ENCODE measurements around the gene CRYBA2. TPM values are rescaled to one million over a fixed set of nuclear protein-coding genes. Genes with fewer than 3 reads are reported as not detected.

CRYBA2 gene
- total and polyA plus RNA-seq, 11 donors = not detected

DNA sequence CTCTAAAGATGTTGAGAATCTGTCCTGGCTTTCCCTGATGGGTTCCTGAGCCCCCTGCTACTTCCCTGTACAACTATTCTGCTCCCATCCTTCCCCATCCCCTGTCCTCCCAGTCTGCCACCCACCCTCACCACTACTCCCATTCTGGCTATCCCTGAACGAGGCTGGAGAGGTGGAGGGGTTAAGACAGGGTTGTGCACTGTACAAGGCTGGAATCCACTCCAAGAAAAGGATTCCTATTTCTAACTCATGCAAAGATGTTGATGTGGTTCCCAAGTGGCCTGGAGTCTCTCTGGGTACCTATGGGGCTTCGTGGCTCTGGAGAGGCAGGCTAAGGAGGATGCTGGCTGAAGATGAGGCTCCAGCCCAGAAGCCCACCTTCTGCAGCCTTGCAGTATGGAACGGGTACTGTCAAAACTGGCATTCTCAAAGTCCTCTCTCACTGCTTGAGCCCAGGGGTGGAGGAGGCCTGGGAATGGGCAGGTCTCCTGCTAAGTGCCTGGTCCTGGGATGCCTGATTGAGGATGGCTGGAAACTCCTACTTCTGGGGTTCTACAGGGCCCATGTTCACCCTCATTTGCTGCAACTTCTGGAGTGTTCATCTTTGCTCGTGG is 7.0 kb downstream of the CRYBA2 start:
- Histone ChIP-seq H3K9me3 (no peaks in the 10 kb centered on the region), H3K4me1 (peaks cover 12 to 42% (median 33%) of the 10 kb centered on the region in 12 donors), H3K27me3 (peaks cover 86 to 100% (median 98%) of the 10 kb centered on the region in 9 donors), H3K4me3 (no peak overlapping the region), H3K36me3 (no peaks in the 10 kb centered on the region), H3K27ac (no peak overlapping the region)
- TF ChIP-seq POLR2A (IDR thresholded peaks at IDR 0.05) = no peak
- TF ChIP-seq, protein P1, sequence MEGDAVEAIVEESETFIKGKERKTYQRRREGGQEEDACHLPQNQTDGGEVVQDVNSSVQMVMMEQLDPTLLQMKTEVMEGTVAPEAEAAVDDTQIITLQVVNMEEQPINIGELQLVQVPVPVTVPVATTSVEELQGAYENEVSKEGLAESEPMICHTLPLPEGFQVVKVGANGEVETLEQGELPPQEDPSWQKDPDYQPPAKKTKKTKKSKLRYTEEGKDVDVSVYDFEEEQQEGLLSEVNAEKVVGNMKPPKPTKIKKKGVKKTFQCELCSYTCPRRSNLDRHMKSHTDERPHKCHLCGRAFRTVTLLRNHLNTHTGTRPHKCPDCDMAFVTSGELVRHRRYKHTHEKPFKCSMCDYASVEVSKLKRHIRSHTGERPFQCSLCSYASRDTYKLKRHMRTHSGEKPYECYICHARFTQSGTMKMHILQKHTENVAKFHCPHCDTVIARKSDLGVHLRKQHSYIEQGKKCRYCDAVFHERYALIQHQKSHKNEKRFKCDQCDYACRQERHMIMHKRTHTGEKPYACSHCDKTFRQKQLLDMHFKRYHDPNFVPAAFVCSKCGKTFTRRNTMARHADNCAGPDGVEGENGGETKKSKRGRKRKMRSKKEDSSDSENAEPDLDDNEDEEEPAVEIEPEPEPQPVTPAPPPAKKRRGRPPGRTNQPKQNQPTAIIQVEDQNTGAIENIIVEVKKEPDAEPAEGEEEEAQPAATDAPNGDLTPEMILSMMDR (IDR thresholded peaks at IDR 0.05) = no peak
- 48 to 54% (median 52%) methylated on average over 4 of the region's 4 CpGs for WGBS, 4 donors
- DNase-seq (no peak), ATAC-seq (no peak)
- intact Hi-C loops (cut with DNase I) = no loop called here

DNA sequence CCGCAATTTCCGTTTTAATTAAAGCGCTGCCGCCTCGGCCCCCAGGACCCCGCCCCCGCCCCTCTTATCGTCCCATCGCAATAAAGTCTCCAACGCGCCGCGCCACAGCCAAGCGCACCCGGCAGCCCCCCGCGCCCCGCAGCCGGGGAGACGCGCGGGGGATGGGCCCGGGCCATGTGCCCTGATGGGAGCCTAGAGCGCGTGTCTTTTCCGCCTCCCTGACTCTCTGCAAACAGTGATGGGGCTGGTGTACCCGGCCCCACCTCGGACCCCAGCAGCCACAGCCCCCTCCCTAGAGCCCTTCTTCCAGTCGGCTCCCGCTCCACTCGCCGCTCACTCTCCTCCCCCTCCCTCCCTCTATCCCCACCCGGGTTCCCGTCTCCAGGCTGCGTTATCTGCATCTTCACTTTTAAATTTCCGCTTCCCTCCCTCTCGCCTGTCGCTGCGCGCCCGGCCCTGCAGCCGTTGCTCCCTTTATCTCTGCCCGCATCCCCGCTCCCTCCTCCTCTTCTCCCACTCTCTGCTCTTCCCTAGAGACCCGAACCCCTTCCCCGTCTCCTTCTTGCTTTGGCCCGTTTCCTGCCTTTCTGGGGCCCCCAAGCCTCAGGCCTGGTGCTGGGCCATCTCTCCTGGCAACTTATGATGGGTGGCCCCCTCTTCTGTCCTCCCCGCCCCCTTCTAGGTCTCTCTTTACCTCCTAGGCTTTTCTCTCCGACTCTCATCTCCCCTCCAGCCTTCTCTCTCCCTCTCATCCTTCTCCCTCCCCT is 7.7 kb downstream of the CRYBA2 start:
- WGBS, 4 donors = 2 to 7% (median 5%) methylated on average over 31 to 49 of the region's 49 CpGs
- peaks cover 12 to 47% (median 39%) of the 10 kb centered on the region in 12 donors for H3K4me1 ChIP-seq

DNA sequence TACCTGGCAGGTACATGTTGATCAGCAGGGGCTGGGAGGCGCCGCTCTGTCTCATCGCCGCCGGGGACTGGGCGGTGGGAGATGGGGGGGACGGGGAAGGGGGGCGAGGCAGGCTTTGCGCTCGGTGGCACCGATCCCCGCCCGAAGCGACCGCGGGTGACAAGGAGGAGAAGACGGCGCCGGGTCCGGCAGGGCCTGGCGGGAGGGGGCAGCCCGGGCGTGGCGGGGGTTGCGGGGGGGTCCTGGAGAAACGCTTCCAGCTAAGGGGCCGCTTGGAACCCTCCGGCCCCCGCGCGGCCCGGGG is 8.2 kb downstream of the CRYBA2 start, which contains the start of gene FEV:
Gene FEV, minus strand, starts transcription at position 164 of the 304 bp plus-strand sequence. Its CDS starts 109 bp downstream, at position 55.
- TF ChIP-seq, protein P1 (IDR thresholded peaks at IDR 0.05) = no peak
- intact Hi-C loops (cut with DNase I) = no loop called here
- no peaks in the 10 kb centered on the region for H3K9me3 ChIP-seq
- peak within 1 kb of the TSS; percentile 3 to 41 (median 24) for H3K4me3 ChIP-seq
- peaks cover 82 to 100% (median 95%) of the 10 kb centered on the region in 9 donors for H3K27me3 ChIP-seq
- H3K4me1 ChIP-seq = peaks cover 12 to 50% (median 40%) of the 10 kb centered on the region in 12 donors
- WGBS, 4 donors = 0 to 1% (median 0%) methylated on average over 2 to 32 of the region's 32 CpGs
- no peak within 1 kb of the TSS for H3K27ac ChIP-seq
- H3K36me3 ChIP-seq = no peaks in the 10 kb centered on the region
- no peak for ATAC-seq
- no peak for DNase-seq

More for the DNA sequence above, 7.7 kb downstream of the CRYBA2 start:
- Histone ChIP-seq H3K27ac (no peak overlapping the region), H3K4me3 (peak overlapping the region in 9 of 12 donors; percentile 3 to 41 (median 27)), H3K36me3 (no peaks in the 10 kb centered on the region), H3K27me3 (peaks cover 84 to 100% (median 97%) of the 10 kb centered on the region in 9 donors), H3K9me3 (no peaks in the 10 kb centered on the region)
- TF ChIP-seq, protein P1 (IDR thresholded peaks at IDR 0.05) = no peak
- TF ChIP-seq POLR2A (IDR thresholded peaks at IDR 0.05) = no peak
- DNase-seq (no peak), ATAC-seq (no peak)
- intact Hi-C loops (cut with DNase I) = no loop called here
